ENCODE results near the gene GALNT10. TPM values are rescaled to one million over a fixed set of nuclear protein-coding genes. Genes with fewer than 3 reads are reported as not detected.

GALNT10 gene
- total RNA-seq, 1 donor from 2014 or later, result 20.6 TPM

- no peaks in the 10 kb centered on the region for H3K9me3 Mint-ChIP-seq (ENCODE audit: low read depth)
- no peaks in the 10 kb centered on the region for H3K27me3 Mint-ChIP-seq
- peaks cover 4% of the 10 kb centered on the region for H3K4me1 Mint-ChIP-seq (ENCODE audit: low read depth)
- no peak for TF ChIP-seq CTCF (IDR thresholded peaks at IDR 0.05; ENCODE audit: unreplicated experiment)
- H3K4me3 Mint-ChIP-seq (ENCODE audit: low read depth), result no peak overlapping the region
- no peak for DNase-seq (ENCODE audit: low spot score, unreplicated experiment)
- no peaks in the 10 kb centered on the region for H3K36me3 Mint-ChIP-seq (ENCODE audit: insufficient read depth)
- no peak overlapping the region for H3K27ac Mint-ChIP-seq
Observed at GRCh38 chr5:154257046-154257445, 66.5 kb downstream of the GALNT10 start.

DNA sequence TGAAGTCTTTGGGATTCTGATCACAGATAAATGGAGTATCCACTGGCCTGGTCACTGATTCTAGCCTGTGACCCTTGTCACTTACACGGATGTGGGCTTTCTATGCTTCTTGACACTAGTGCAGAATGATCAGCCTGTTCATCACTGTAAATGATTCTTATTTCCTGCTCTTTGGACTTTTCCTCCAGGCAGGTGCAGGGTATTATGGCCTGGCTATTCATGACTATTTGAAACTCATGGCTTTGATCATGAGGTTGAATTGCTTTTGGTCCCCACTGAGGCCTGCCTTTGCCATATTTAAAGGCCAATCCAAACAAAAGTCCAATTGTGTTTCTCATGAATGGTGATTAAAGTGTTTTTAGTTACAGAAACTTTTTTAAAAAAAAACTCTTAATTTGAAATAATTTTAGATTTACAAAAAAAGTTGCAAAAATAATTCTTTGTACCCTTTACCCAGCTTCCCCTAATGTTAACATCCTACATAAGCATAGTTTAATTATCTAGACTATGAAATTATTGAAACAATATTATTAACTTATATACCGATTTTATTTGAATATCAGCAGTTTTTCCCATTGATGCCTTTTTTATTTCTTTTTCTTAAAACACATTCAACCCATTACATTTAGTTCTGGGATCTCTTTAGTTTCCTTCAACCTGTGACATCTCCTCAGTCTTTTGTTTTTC is 68.1 kb downstream of the GALNT10 start:
- TF ChIP-seq CTCF (IDR thresholded peaks at IDR 0.05; ENCODE audit: unreplicated experiment), result no peak
- Mint-ChIP-seq H3K4me1 (ENCODE audit: low read depth) (peaks cover 4% of the 10 kb centered on the region), H3K27me3 (no peaks in the 10 kb centered on the region), H3K27ac (no peak overlapping the region), H3K9me3 (ENCODE audit: low read depth) (peaks cover 4% of the 10 kb centered on the region), H3K36me3 (ENCODE audit: insufficient read depth) (no peaks in the 10 kb centered on the region), H3K4me3 (ENCODE audit: low read depth) (no peak overlapping the region)
- no peak for DNase-seq (ENCODE audit: low spot score, unreplicated experiment)

DNA sequence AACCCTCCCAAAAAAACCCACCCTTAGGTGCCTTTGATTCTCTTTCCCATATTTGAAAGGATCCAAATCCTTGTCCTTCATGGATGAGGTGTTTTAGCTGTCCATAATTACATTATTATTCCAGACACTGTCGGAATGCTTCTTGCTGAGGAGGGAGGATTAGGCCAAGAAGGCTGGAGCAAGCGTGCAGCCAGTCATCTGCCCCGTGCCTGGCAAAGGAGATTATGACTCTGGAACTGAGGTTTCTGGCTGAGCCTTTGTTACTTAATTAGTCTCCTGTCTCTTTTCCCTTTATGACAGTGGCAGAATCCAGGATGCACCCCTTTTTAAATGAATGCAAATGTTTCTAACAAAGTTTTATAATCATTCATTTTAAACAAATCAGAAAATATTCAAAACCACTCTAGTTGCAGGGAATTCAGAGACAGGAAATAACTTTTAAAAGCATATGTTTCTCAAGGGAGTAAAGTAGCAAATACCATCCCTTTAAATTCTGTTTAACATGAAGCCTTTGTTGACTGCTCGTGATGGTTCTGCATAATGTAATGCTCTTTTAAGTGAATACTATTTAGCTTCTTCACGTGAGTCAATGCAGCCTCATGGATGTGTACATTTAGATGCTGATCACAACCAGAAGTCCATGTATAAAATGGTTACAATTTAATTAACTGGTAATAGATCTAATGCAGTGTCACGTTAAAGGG is 69.8 kb downstream of the GALNT10 start:
- no peak for DNase-seq (ENCODE audit: low spot score, unreplicated experiment)
- H3K4me3 Mint-ChIP-seq (ENCODE audit: low read depth), result no peak overlapping the region
- peaks cover 4% of the 10 kb centered on the region for H3K9me3 Mint-ChIP-seq (ENCODE audit: low read depth)
- H3K27ac Mint-ChIP-seq, result no peak overlapping the region
- peaks cover 4% of the 10 kb centered on the region for H3K4me1 Mint-ChIP-seq (ENCODE audit: low read depth)
- no peaks in the 10 kb centered on the region for H3K27me3 Mint-ChIP-seq
- TF ChIP-seq CTCF (IDR thresholded peaks at IDR 0.05; ENCODE audit: unreplicated experiment), result no peak
- no peaks in the 10 kb centered on the region for H3K36me3 Mint-ChIP-seq (ENCODE audit: insufficient read depth)

DNA sequence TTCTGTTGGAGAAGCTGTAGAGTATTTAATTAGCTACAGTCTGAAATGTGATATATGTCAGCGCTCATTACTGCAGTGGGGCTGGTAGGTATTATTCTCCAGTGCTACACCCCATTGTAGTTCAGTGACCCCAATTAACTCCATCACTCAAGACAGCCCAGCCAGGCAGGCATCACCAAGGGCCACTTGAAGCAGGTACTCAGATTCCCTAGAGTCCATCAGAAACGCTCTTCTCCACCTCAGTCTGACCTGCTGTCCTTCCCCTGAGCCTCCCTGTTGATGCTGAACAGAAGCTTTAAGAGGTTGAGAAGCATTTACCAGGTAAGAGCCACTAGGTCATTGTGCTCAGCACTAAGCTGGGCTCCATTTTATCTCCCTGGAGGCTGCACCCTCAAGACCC is 71.8 kb downstream of the GALNT10 start:
- no peaks in the 10 kb centered on the region for H3K27me3 Mint-ChIP-seq
- H3K4me1 Mint-ChIP-seq (ENCODE audit: low read depth), result peaks cover 4% of the 10 kb centered on the region
- peaks cover 1% of the 10 kb centered on the region for H3K36me3 Mint-ChIP-seq (ENCODE audit: insufficient read depth)
- H3K9me3 Mint-ChIP-seq (ENCODE audit: low read depth), result peaks cover 4% of the 10 kb centered on the region
- no peak for TF ChIP-seq CTCF (IDR thresholded peaks at IDR 0.05; ENCODE audit: unreplicated experiment)
- no peak overlapping the region for H3K27ac Mint-ChIP-seq
- no peak for DNase-seq (ENCODE audit: low spot score, unreplicated experiment)
- H3K4me3 Mint-ChIP-seq (ENCODE audit: low read depth), result no peak overlapping the region

DNA sequence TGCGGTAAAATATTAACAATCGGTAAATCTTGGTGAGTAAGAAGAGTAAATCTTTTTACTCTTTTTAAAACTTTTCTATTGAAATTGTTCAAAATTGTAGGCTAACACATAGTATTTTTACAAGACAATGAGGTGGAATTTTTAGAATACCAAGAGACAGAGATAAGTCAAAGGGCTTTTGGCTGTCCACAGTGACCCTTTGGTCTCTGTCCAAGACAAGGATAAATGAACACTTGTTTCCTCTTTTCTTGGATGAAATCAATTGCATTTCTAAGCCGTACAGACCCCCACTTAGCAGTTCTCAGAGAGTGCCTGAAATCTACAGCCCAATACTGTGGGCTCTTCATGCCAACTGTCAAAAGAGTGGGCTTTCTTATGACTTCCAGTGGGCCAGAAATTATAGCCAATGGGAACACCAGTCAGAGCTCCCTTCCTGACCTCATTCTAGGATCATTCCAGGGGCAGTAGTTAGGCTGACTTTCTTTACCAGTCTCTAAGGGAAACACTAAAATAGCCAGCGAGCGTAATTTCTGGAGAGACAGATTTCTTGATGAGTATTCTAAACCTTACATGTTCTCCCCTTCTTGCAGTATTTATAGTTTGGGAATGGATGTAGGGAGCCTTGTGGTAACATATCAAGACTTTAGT is 74.1 kb downstream of the GALNT10 start:
- Mint-ChIP-seq H3K27me3 (no peaks in the 10 kb centered on the region), H3K4me3 (ENCODE audit: low read depth) (no peak overlapping the region), H3K27ac (no peak overlapping the region), H3K36me3 (ENCODE audit: insufficient read depth) (peaks cover 1% of the 10 kb centered on the region), H3K9me3 (ENCODE audit: low read depth) (peaks cover 4% of the 10 kb centered on the region), H3K4me1 (ENCODE audit: low read depth) (peaks cover 4% of the 10 kb centered on the region)
- no peak for TF ChIP-seq CTCF (IDR thresholded peaks at IDR 0.05; ENCODE audit: unreplicated experiment)
- no peak for DNase-seq (ENCODE audit: low spot score, unreplicated experiment)

Measured in progenitor cell of endocrine pancreas (in vitro differentiated cells).